Kidney (tissue), 14 donors: ENCODE results near the gene TRPM1. TPM values are rescaled to one million over a fixed set of nuclear protein-coding genes. Genes with fewer than 3 reads are reported as not detected.

ENCODE experiments used
- DNase-seq, 5 donors: peaks; one replicate each; pipeline ENCODE4 v3.0.0-alpha.2; 2013 to 2020
- FAIRE-seq: peaks from 2 replicates; lab custom pipeline; 2012; peaks lifted over from hg19 to GRCh38; lab: Jason Lieb, UNC
- H3K27ac ChIP-seq, 2 donors: one replicate each; pipeline ENCODE4 v1.7.0; 2013; ENCODE audit warnings: low read depth in 2 of 2, low read length in 2 of 2, inconsistent platforms in 1 of 2
- H3K27me3 ChIP-seq: one replicate; pipeline ENCODE4 v1.7.1; 2013; ENCODE audit warnings: low read length, inconsistent platforms; ENCODE audit not compliant: control insufficient read depth, insufficient read depth
- H3K36me3 ChIP-seq, 3 donors: one replicate each; pipeline versions ENCODE4 v1.7.0 to v1.7.1; 2013; ENCODE audit warnings: low read length in 3 of 3, control low read depth in 1 of 3, inconsistent platforms in 1 of 3; ENCODE audit not compliant: insufficient read depth in 3 of 3, control insufficient read depth in 2 of 3
- H3K4me1 ChIP-seq, 3 donors: one replicate each; pipeline versions ENCODE4 v1.7.0 to v1.7.1; 2013; ENCODE audit warnings: low read length in 3 of 3, inconsistent platforms in 1 of 3, low read depth in 1 of 3; ENCODE audit not compliant: control insufficient read depth in 2 of 3, insufficient read depth in 2 of 3
- H3K4me3 ChIP-seq, 3 donors: one replicate each; pipeline versions ENCODE4 v1.7.0 to v1.8.1; 2013; ENCODE audit warnings: low read length in 3 of 3, control low read depth in 1 of 3, inconsistent platforms in 1 of 3
- H3K9ac ChIP-seq, 3 donors: one replicate each; pipeline versions ENCODE4 v1.7.0 to v1.7.1; 2013; ENCODE audit warnings: low read length in 3 of 3, control low read depth in 1 of 3, inconsistent platforms in 1 of 3
- H3K9me3 ChIP-seq, 3 donors: one replicate each; pipeline versions ENCODE4 v1.7.0 to v1.7.1; 2013; ENCODE audit warnings: low read length in 3 of 3, control low read depth in 1 of 3, inconsistent platforms in 1 of 3; ENCODE audit not compliant: control insufficient read depth in 2 of 3, insufficient read depth in 1 of 3
- intact Hi-C: fragments of 100-400 bp; cut with DNase I; formaldehyde crosslinking; loops from one replicate; pipeline ENCODE4 v1.11.1; 2022
- polyA plus RNA-seq: library from polyadenylated mRNA; stranded (reverse); fragments of 350-450 nt; fragmentation: Illumina TruSeq; extraction: RNeasy Lipid Tissue Mini Kit (QIAGEN cat#74804); gene quantifications from one replicate; pipeline ENCODE4 v1.2.3, GENCODE V29; 2014; ENCODE audit warnings: low read depth, low replicate concordance; ENCODE audit not compliant: insufficient read depth
- total RNA-seq: library from RNA; stranded (reverse); fragmentation: NEBNext Ultra II Directional; extraction: Animal tissue kit (Norgen Biotek cat#: 25700); gene quantifications from one replicate; pipeline ENCODE4 v1.2.1, GENCODE V29; 2021
- TF ChIP-seq, protein P1 (sequence below): IDR thresholded peaks from 3 replicates; pipeline ENCODE4 v1.5.1; 2012; ENCODE audit warnings: mild to moderate bottlenecking, moderate library complexity, borderline replicate concordance; ENCODE audit not compliant: insufficient read depth; ENCODE audit errors: extremely low read depth
- donor health status: control.
- donor health status: control.
- donor health status: control.
- donor health status: control.
- donor health status: control.
- donor health status: DM: yes; HTN: yes; CAD: no.
- donor health status: Normal renal cell carcinoma (clear cell type).

TRPM1 gene
- total and polyA plus RNA-seq, 2 donors from 2014 or later, result 1.3 TPM; not detected in 1

DNA sequence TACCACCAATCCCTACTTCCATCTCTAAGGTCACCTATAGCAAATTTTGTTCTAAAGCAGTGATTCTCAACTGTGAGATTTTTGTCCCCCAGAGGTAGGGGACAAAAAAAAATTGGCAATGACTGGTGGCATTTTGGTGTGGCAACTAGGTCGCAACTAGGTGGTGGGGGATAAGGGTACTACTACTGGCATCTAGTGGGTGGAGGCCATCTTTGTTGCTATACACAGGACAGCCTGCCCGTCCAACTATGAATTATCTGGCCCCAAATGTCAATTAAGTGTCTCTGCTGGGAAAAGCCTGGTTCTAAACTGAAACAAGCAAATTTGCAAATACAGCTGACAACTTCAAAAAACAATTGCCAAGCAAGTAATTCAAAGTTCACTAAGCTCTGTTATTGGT lies 111.5 kb downstream of the TRPM1 start:
- Histone ChIP-seq H3K9ac (peak overlapping the region; percentile 84 to 98 (median 95)), H3K4me1 (peaks cover 0 to 25% (median 24%) of the 10 kb centered on the region in 3 donors), H3K36me3 (peaks cover 3 to 6% (median 3%) of the 10 kb centered on the region in 3 donors), H3K4me3 (peak overlapping the region; percentile 88 to 98 (median 88)), H3K9me3 (no peaks in the 10 kb centered on the region), H3K27ac (peak overlapping the region; percentile 90 to 97), H3K27me3 (no peaks in the 10 kb centered on the region)
- FAIRE-seq (no peak), DNase-seq (peak in 1 of 5 donors; percentile 26)
- TF ChIP-seq, protein P1, sequence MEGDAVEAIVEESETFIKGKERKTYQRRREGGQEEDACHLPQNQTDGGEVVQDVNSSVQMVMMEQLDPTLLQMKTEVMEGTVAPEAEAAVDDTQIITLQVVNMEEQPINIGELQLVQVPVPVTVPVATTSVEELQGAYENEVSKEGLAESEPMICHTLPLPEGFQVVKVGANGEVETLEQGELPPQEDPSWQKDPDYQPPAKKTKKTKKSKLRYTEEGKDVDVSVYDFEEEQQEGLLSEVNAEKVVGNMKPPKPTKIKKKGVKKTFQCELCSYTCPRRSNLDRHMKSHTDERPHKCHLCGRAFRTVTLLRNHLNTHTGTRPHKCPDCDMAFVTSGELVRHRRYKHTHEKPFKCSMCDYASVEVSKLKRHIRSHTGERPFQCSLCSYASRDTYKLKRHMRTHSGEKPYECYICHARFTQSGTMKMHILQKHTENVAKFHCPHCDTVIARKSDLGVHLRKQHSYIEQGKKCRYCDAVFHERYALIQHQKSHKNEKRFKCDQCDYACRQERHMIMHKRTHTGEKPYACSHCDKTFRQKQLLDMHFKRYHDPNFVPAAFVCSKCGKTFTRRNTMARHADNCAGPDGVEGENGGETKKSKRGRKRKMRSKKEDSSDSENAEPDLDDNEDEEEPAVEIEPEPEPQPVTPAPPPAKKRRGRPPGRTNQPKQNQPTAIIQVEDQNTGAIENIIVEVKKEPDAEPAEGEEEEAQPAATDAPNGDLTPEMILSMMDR, result no peak
- intact Hi-C loops, result no loop called here

DNA sequence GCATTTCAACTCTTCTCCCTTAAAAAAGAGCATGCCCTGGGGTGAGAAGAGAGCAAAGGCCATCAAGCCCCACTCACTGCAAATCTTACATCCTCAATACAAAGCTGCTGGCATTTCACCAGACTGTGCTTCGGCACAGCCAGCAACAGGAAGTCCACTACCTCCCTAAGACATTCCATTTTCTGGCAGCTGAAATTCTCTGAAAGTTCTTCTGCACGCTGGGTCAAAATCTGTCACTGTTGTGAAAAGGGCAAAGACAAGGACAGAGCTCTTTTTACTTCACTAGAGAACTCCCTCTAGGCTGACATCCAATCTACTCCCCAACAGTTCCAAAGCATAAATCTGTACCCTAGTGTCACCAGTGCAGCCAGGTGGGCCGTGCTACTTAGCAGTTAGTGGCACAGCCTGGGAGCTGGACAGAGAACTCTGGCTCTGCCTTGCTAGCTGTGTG lies 116.4 kb downstream of the TRPM1 start:
- no peaks in the 10 kb centered on the region for H3K27me3 ChIP-seq
- H3K9ac ChIP-seq, result peak overlapping the region in 1 of 3 donors; percentile 38
- H3K27ac ChIP-seq, result peak overlapping the region; percentile 43 to 64
- DNase-seq, result peak in 3 of 5 donors; percentile 60 to 77 (median 72)
- TF ChIP-seq, protein P1, result no peak
- H3K4me3 ChIP-seq, result peak overlapping the region in 2 of 3 donors; percentile 15 to 50
- H3K4me1 ChIP-seq, result peaks cover 4 to 49% (median 36%) of the 10 kb centered on the region in 3 donors
- no peaks in the 10 kb centered on the region for H3K9me3 ChIP-seq
- no peak for FAIRE-seq
- intact Hi-C loops, result no loop called here
- H3K36me3 ChIP-seq, result peaks cover 3 to 6% (median 5%) of the 10 kb centered on the region in 3 donors

DNA sequence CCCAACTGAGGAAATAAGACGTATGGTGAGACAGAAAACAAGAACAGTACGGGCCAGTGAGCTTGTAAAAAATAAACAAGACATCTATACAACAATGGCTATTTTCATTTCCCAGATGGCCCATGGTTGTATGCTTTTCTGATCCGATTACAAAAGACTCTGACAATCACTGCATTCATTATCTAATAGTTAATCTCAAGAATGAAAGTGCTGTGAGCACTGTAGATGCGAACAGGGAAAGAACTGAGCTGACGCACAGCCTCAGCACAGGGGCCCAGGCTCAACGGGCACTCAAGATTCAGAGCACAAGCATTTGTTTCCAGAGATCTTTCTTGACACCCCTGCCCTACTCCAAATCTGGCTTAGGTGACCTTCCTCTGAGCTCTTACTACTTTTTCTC lies 117.0 kb downstream of the TRPM1 start:
- intact Hi-C loops, result no loop called here
- TF ChIP-seq, protein P1, result no peak
- H3K27me3 ChIP-seq, result no peaks in the 10 kb centered on the region
- DNase-seq (no peak), FAIRE-seq (no peak)
- peaks cover 4 to 50% (median 37%) of the 10 kb centered on the region in 3 donors for H3K4me1 ChIP-seq
- H3K36me3 ChIP-seq, result peaks cover 3 to 11% (median 6%) of the 10 kb centered on the region in 3 donors
- H3K4me3 ChIP-seq, result peak overlapping the region; percentile 15 to 50 (median 17)
- H3K9me3 ChIP-seq, result no peaks in the 10 kb centered on the region
- H3K27ac ChIP-seq, result peak overlapping the region; percentile 43 to 64
- H3K9ac ChIP-seq, result peak overlapping the region in 1 of 3 donors; percentile 38
